ENCODE results near the gene ACSS1.

- TF ChIP-seq CTCF (IDR thresholded peaks at IDR 0.05) (no peak), POLR2A (IDR thresholded peaks at IDR 0.05) (no peak)
Measured at GRCh38 chr20:24979036-24979960, 78.6 kb downstream of the ACSS1 start.
